SK-N-SH (cell line): ENCODE results near the gene PEX26. TPM values are rescaled to one million over a fixed set of nuclear protein-coding genes. Genes with fewer than 3 reads are reported as not detected.

Experiments
- CTCF ChIA-PET: fragments of 300-600, 350-600 bp; formaldehyde crosslinking; extraction: SDS; loops from one replicate; lab custom pipeline; 2021; lab: Yijun Ruan, JAX
- POLR2A ChIA-PET: fragments of 350-600 bp; sonication (Branson Sonifier 250); formaldehyde crosslinking; extraction: SDS; loops from one replicate; lab custom pipeline; 2020; ENCODE audit warnings: antibody characterized with exemption, inconsistent platforms; lab: Yijun Ruan, JAX
- DNase-seq: peaks from one replicate; pipeline ENCODE4 v3.0.0; 2012
- H2AFZ ChIP-seq: fragments of 200-600 bp; sonication (generic); 2 replicates; pipeline ENCODE4 v1.8.1; 2016; ENCODE audit warnings: antibody characterized with exemption, mild to moderate bottlenecking, low read depth
- H3F3A ChIP-seq: fragments of 200-600 bp; sonication (generic); replicated peaks from 2 replicates; pipeline ENCODE3; 2016; ENCODE audit warnings: antibody characterized with exemption, mild to moderate bottlenecking; ENCODE audit not compliant: insufficient read depth
- H3K27ac ChIP-seq, 2 experiments: fragments of 200-500 bp in 1 of 2; fragments of 200-600 bp in 1 of 2; sonication (Bioruptor generic) in 1 of 2; sonication (generic), shearing (Covaris generic) in 1 of 2; 2 replicates each; pipeline versions ENCODE4 v1.5.1 to v1.6.1; 2014 to 2016; ENCODE audit warnings: low read depth in 2 of 2, inconsistent platforms in 1 of 2, low read length in 1 of 2, mild to moderate bottlenecking in 1 of 2, mixed read lengths in 1 of 2
- H3K27me3 ChIP-seq: fragments of 200-600 bp; sonication (generic), shearing (Covaris generic); 2 replicates; pipeline ENCODE4 v1.6.1; 2016; ENCODE audit warnings: mixed run types; ENCODE audit not compliant: insufficient read depth
- H3K36me3 ChIP-seq, 2 experiments: fragments of 200-500 bp in 1 of 2; fragments of 200-600 bp in 1 of 2; sonication (Bioruptor generic) in 1 of 2; sonication (generic) in 1 of 2; replicated peaks in 1 of 2; 2 replicates each; pipeline versions ENCODE3 to v1.5.1; 2014 to 2016; ENCODE audit warnings: low read length in 1 of 2, mild to moderate bottlenecking in 1 of 2; ENCODE audit not compliant: insufficient read depth in 2 of 2, control insufficient read depth in 1 of 2
- H3K4me1 ChIP-seq, 2 experiments: fragments of 200-500 bp in 1 of 2; fragments of 200-600 bp in 1 of 2; sonication (Bioruptor generic) in 1 of 2; sonication (generic), shearing (Covaris generic) in 1 of 2; 2 replicates each; pipeline versions ENCODE4 v1.5.1 to v1.6.1; 2014 to 2016; ENCODE audit warnings: low read depth in 1 of 2, low read length in 1 of 2, mixed run types in 1 of 2; ENCODE audit not compliant: insufficient read depth in 2 of 2, control insufficient read depth in 1 of 2
- H3K4me2 ChIP-seq: fragments of 200-600 bp; sonication (generic), shearing (Covaris generic); 2 replicates; pipeline ENCODE4 v1.6.1; 2017; ENCODE audit warnings: mixed run types
- H3K4me3 ChIP-seq, 2 experiments: fragments of 200-500 bp in 1 of 2; fragments of 200-600 bp in 1 of 2; sonication (Bioruptor generic) in 1 of 2; sonication (generic), shearing (Covaris generic) in 1 of 2; 2 replicates each; pipeline versions ENCODE4 v1.5.1 to v1.8.1; 2014 to 2016; ENCODE audit warnings: low read depth in 2 of 2, inconsistent platforms in 1 of 2, low read length in 1 of 2, mild to moderate bottlenecking in 1 of 2, mixed read lengths in 1 of 2, moderate library complexity in 1 of 2
- H3K79me2 ChIP-seq: fragments of 200-600 bp; sonication (generic); 2 replicates; pipeline ENCODE4 v1.8.1; 2017; ENCODE audit warnings: mild to moderate bottlenecking; ENCODE audit not compliant: insufficient read depth
- H3K9ac ChIP-seq: fragments of 200-600 bp; sonication (generic); 2 replicates; pipeline ENCODE4 v1.6.1; 2017; ENCODE audit warnings: mixed run types
- H3K9me2 ChIP-seq: fragments of 200-600 bp; sonication (generic); 2 replicates; pipeline ENCODE4 v1.6.1; 2017; ENCODE audit warnings: mixed run types
- H3K9me3 ChIP-seq: fragments of 200-600 bp; sonication (generic); 2 replicates; pipeline ENCODE4 v1.6.1; 2017; ENCODE audit warnings: mixed run types, mild to moderate bottlenecking, moderate library complexity
- H4K20me1 ChIP-seq: fragments of 200-600 bp; sonication (generic); 2 replicates; pipeline ENCODE4 v1.6.1; 2017; ENCODE audit warnings: mild to moderate bottlenecking, mixed run types; ENCODE audit not compliant: insufficient read depth
- CHD2 ChIP-seq: fragments of 150-350 bp; IDR thresholded peaks from 2 replicates; pipeline ENCODE4 v1.6.1; 2018; ENCODE audit warnings: low read length; ENCODE audit not compliant: partially characterized antibody
- ELF1 ChIP-seq: IDR thresholded peaks from 2 replicates; pipeline ENCODE4 v1.4.0; 2012
- EP300 ChIP-seq, 2 experiments: IDR thresholded peaks; 2 replicates each; pipeline versions ENCODE4 v1.4.0 to v1.6.1; 2012; ENCODE audit warnings: borderline replicate concordance in 1 of 2, low read depth in 1 of 2, low read length in 1 of 2
- EZH2phosphoT487 ChIP-seq: fragments of 200-600 bp; sonication (generic); IDR thresholded peaks from 2 replicates; pipeline ENCODE4 v1.6.1; 2017; ENCODE audit warnings: low read depth, mixed run types, mild to moderate bottlenecking, antibody characterized with exemption, moderate library complexity, borderline replicate concordance
- GATA2 ChIP-seq: sonication (generic); formaldehyde crosslinking; IDR thresholded peaks from 2 replicates; pipeline ENCODE4 v1.5.0; 2020; ENCODE audit warnings: mild to moderate bottlenecking, missing genetic modification reagents
- IRF3 ChIP-seq: fragments of 150-350 bp; IDR thresholded peaks from 2 replicates; pipeline ENCODE4 v1.6.1; 2016; ENCODE audit warnings: mild to moderate bottlenecking, low read depth, low read length
- NFIC ChIP-seq: IDR thresholded peaks from 2 replicates; pipeline ENCODE4 v1.4.0; 2012; ENCODE audit warnings: borderline replicate concordance
- NRF1 ChIP-seq: IDR thresholded peaks from 2 replicates; pipeline ENCODE4 v1.6.1; 2012; ENCODE audit warnings: low read depth, mild to moderate bottlenecking, low read length
- PBX3 ChIP-seq: IDR thresholded peaks from 2 replicates; pipeline ENCODE4; 2012
- POLR2AphosphoS5 ChIP-seq: IDR thresholded peaks from 2 replicates; pipeline ENCODE4 v1.6.1; 2012; ENCODE audit warnings: low read depth, low read length
- REST ChIP-seq: IDR thresholded peaks from 2 replicates; pipeline ENCODE4 v1.6.1; 2012; ENCODE audit warnings: mild to moderate bottlenecking, low read depth, low read length, moderate library complexity
- SIN3A ChIP-seq: IDR thresholded peaks from 2 replicates; pipeline ENCODE4 v1.6.1; 2012; ENCODE audit warnings: low read depth, mild to moderate bottlenecking, low read length, moderate library complexity, borderline replicate concordance
- SMC3 ChIP-seq: IDR thresholded peaks from 2 replicates; pipeline ENCODE4 v1.6.1; 2012; ENCODE audit warnings: low read depth, low read length, improper control_type of control experiment
- TAF1 ChIP-seq: IDR thresholded peaks from 2 replicates; pipeline ENCODE4 v1.6.1; 2012; ENCODE audit warnings: low read depth, mild to moderate bottlenecking, low read length, moderate library complexity, borderline replicate concordance
- TEAD4 ChIP-seq: IDR thresholded peaks from 2 replicates; pipeline ENCODE4 v1.4.0; 2012; ENCODE audit warnings: mild to moderate bottlenecking, borderline replicate concordance; ENCODE audit not compliant: insufficient read depth
- ZBTB33 ChIP-seq: IDR thresholded peaks from 2 replicates; pipeline ENCODE4 v1.4.0; 2012; ENCODE audit warnings: low read depth, borderline replicate concordance
- WGBS: methylation state at CpG from one replicate; pipeline ENCODE4 v1.1.6; 2017; ENCODE audit warnings: low lambda C conversion rate; 5-methylcytosine and 5-hydroxymethylcytosine counted together
- polyA plus RNA-seq, 3 experiments: library from polyadenylated mRNA; depleted of rRNA; stranded (reverse); fragments of >200 nt; gene quantifications; 2 replicates each; pipeline ENCODE4 v1.2.3, GENCODE V29; 2012

The PEX26 gene
- polyA plus RNA-seq, 1 of the 3 experiments (the other 2 are of a cell fraction), result 13.0 TPM

GRCh38 chr22:18085188-18085587 is 7.4 kb downstream of the PEX26 start:
- CTCF ChIA-PET, result no interaction called here

GRCh38 chr22:18087350-18087855 is 9.6 kb downstream of the PEX26 start:
- H3K4me2 ChIP-seq, result no peak overlapping the region
- no peaks in the 10 kb centered on the region for H3K4me1 ChIP-seq
- H3K79me2 ChIP-seq, result peaks cover 10% of the 10 kb centered on the region; the same call in 1 of the 2 replicates
- no peaks in the 10 kb centered on the region for H3K27me3 ChIP-seq
- no peaks in the 10 kb centered on the region for H3K9me3 ChIP-seq
- DNase-seq, result no peak
- 0 out of 2 replicates have a peak, but pooled peaks cover 5% of the 10 kb centered on the region for H4K20me1 ChIP-seq
- H3K36me3 ChIP-seq, result peaks cover 27 to 45% of the 10 kb centered on the region in 2 experiments
- no peak overlapping the region for H3K4me3 ChIP-seq
- no peaks in the 10 kb centered on the region for H3K9me2 ChIP-seq
- ChIA-PET POLR2A (no interaction called here), CTCF (interaction anchor here (1.1 to 1.5 kb wide), 3 partner anchors 11 to 258 kb away, joined by 3 to 4 read pairs (median 3); no protein-coding TSS in a partner anchor)
- H3F3A ChIP-seq, result no peaks in the 10 kb centered on the region
- no peak overlapping the region for H3K9ac ChIP-seq
- WGBS, result 65% methylated on average over 8 of the region's 13 CpGs
- no peak overlapping the region for H2AFZ ChIP-seq
- H3K27ac ChIP-seq, result no peak overlapping the region
- TF ChIP-seq SIN3A (no peak), TAF1 (no peak), IRF3 (no peak), SMC3 (no peak), NFIC (no peak), REST (no peak), POLR2AphosphoS5 (no peak), NRF1 (no peak), GATA2 (CRISPR knock-in tag) (no peak)

More at GRCh38 chr22:18085188-18085587, 7.4 kb downstream of the PEX26 start:
- no peaks in the 10 kb centered on the region for H3K9me3 ChIP-seq
- H3K4me3 ChIP-seq, result no peak overlapping the region
- no peak overlapping the region for H3K27ac ChIP-seq
- peaks cover 30% of the 10 kb centered on the region for H3K79me2 ChIP-seq
- H3K9ac ChIP-seq, result no peak overlapping the region
- 0 out of 2 replicates have a peak, but pooled peaks cover 5% of the 10 kb centered on the region for H4K20me1 ChIP-seq
- no peak overlapping the region for H2AFZ ChIP-seq
- no peaks in the 10 kb centered on the region for H3F3A ChIP-seq
- DNase-seq, result no peak
- H3K36me3 ChIP-seq, result peaks cover 40 to 58% of the 10 kb centered on the region in 2 experiments
- H3K4me1 ChIP-seq, result no peaks in the 10 kb centered on the region
- POLR2A ChIA-PET, result no interaction called here
- H3K9me2 ChIP-seq, result no peaks in the 10 kb centered on the region
- TF ChIP-seq NFIC, result no peak
- no peak for TF ChIP-seq PBX3
- TF ChIP-seq EP300 (IDR thresholded peaks at IDR 0.05; ENCODE audit: borderline replicate concordance in 1 of 2, low read depth in 1 of 2, low read length in 1 of 2), result no peak
- TF ChIP-seq ELF1, result no peak
- no peak for TF ChIP-seq ZBTB33
- no peak for TF ChIP-seq SIN3A
- TF ChIP-seq EZH2phosphoT487, result no peak
- no peak for TF ChIP-seq CHD2
- TF ChIP-seq TEAD4, result no peak
- TF ChIP-seq, all 33 proteins: peak for 0
- H3K27me3 ChIP-seq, result no peaks in the 10 kb centered on the region
- H3K4me2 ChIP-seq, result no peak overlapping the region
